Activated CD4-positive, CD25-positive, alpha-beta regulatory T cell treated with anti-CD3 and anti-CD28 coated beads, Interleukin-2, amount 50 U/mL, for 16 hours (primary cell): ENCODE results near the gene DTNB.
A peak's percentile ranks its signal among the peaks of the same experiment; 100 is the strongest.
"Not testable (repeated sequence)": the region's sequence is repeated elsewhere in the genome, so short reads cannot be mapped to it uniquely, and the experiment has no call there.

Experiments
- DNase-seq: peaks from one replicate; pipeline ENCODE4 v3.0.0-alpha.2; 2020; ENCODE audit warnings: low read depth, low spot score

The DTNB gene

GRCh38 chr2:25673300-25674076, at the start of gene DTNB:
TSS of gene DTNB (minus strand) at chr2:25673577. CDS start at chr2:25652660, 20,917 bp downstream.
- DNase-seq, result peak; percentile 51

- no peak for DNase-seq
Observed at GRCh38 chr2:25722224-25722623, 48.8 kb upstream of the DTNB start.

GRCh38 chr2:25720575-25720974, 47.2 kb upstream of the DTNB start:
- no peak for DNase-seq

DNA sequence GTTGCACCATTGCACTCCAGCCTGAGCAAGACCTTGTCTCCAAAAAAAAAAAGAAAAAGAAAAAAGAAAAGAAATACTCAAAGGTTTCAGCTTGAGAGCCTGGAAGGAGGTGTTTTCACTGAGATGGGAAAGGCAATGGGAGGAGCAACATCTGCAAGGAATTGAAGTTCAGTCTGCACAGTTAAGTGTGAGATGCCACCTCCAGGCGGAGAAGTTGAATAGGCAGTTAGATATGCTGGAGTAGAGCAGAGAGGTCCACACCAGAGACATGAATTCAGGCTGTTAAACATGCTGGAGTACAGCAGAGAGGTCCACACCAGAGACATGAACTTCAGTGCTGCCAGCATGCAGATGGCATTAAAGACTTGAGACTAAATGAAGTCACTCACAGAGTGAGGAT, 41.4 kb upstream of the DTNB start:
- DNase-seq, result no peak

GRCh38 chr2:25712455-25712854, 39.1 kb upstream of the DTNB start:
- DNase-seq, result no peak

DNA sequence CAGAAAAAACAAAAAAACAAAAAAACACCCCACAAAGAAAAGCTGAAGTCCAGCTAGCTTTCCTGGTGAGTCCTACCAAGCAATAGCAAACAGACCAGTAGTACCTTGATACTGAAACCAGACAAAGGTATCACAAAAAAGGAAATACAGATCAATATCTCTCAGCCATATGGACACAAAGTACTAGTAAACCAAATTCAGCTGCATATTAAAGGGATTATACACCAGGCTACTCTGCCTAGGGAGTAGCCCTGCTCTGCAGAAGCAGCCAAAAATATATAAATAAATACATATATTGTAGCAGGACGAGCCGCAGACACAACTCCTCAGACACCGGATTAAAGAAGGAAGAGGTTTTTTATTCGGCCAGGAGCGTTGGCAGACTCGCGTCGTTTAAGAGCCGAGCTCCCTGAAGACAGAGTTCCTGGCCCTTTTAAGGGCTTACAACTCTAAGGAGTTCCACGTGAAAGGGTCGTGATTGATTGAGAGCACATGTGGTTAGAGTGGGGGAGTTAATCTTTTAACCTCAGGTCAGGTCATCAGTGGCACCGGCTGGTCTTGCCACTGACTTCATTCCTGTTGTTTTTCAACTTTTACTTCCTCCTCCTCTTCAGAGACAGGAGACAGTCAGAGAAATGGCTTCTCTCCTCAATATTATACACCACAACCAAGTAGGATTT, 38.4 kb upstream of the DTNB start:
- DNase-seq, result no peak

DNA sequence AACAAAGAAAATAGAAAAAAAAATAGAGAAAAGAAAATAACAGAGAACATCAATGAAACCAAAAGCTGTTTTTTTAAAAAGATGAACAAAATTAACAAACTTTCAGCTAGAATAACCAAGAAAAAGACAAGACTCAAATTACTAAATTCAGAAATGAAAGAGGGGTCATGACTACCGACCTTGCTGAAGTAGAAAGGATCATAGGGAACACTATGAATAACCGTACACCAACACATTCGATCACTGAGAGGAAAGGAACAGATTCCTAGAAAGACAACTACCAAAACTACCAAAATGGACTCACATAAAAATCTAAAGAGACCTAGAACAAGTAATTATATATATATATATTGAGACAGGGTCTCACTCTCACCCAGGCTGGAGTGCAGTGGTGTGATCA, 37.4 kb upstream of the DTNB start:
- DNase-seq, result no peak

GRCh38 chr2:25709349-25709748, 36.0 kb upstream of the DTNB start:
- no peak for DNase-seq

DNA sequence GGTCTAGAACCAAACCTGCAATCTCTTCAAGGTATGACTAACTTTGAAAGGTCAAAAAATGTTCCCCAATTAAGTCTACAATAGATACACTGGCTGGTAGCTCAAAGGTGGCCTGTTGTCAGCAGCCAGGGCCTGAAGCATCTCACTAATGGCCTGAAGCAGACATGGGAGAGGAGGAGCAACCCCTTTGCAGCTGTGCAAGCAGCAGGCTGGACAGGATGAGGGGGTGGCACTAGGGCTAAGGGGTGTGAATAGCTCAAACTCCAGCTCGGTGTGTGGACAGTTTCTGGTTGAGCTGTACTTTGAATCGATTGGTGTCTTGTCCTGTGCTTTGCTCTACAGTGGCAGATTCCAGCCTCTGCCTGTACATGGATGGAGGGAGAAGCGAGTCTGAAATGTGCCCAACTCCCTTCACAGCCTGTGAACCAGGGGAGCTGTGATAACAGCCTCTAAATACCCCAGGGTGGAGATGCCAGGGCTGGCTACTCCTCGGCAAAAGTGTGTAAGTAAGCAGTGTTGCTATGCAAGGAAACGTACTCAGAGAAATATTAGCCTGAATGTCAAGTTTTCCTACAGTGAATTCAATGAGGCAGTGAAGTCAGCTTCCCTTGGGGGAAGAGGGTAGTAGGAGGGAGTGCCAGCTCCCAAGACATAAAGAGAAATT, 34.7 kb upstream of the DTNB start:
- no peak for DNase-seq

- not testable (repeated sequence) for DNase-seq
Observed at GRCh38 chr2:25705575-25705974, 32.2 kb upstream of the DTNB start.

GRCh38 chr2:25701801-25702200, 28.4 kb upstream of the DTNB start:
- no peak for DNase-seq

- no peak for DNase-seq
Observed at GRCh38 chr2:25700221-25700660, 26.9 kb upstream of the DTNB start.

DNA sequence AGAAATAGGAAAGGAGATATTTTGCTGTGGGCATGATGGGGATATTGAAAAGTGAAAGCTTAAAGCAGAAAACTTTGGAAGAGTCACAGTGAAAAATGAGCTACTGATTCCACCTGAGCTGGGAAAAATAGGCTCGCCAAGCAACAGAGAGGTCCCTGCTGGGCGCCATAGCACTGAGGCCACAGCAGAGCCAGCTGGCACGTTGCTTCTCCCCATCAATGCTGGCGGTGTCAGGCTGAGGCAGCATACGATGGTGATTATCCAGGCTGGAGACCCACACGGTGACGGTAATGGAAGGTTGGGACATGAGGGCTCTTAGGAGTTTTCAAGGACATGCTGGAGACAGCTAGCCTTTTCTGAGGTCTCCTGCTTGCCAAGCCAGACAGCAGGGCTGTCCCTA, 25.8 kb upstream of the DTNB start:
- DNase-seq, result no peak

GRCh38 chr2:25698752-25699151, 25.4 kb upstream of the DTNB start:
- no peak for DNase-seq

DNA sequence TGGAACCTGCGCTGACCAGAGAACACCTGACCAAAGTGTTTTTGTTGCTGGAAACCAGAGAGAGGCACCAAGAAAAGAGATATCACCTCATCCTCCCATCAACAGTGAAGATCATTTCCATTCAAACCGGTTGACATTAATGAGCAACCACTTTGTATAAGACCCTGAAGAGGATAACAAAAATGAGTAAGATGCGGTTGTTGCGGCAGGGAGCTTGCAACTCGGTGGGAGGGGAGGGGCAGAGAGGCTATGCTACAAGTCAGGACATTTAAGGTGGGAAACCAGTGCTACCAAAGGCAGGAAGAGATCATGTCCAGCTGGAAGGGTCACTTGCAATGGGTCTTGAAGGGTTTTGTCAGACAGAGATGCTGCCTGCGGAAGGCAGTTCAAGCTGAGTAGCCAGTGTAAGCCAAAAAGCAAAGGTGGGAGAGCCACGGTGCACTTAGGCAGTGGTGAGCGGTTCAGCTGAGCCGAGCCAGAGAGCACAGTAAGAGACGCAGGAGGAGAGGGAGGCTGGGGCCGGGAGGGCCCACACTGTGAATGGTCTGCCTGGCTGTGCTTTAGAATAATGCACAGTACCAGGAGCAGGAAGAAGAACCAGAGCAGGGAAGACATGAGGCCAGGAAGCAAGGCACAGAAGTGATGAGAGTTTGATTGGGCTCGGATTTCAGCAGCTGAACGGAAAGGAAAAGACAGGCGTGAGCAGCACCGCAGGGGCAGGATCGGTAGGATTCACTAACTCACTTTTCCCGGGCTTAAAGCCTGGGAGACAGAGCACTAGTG, 24.4 kb upstream of the DTNB start:
- no peak for DNase-seq

DNA sequence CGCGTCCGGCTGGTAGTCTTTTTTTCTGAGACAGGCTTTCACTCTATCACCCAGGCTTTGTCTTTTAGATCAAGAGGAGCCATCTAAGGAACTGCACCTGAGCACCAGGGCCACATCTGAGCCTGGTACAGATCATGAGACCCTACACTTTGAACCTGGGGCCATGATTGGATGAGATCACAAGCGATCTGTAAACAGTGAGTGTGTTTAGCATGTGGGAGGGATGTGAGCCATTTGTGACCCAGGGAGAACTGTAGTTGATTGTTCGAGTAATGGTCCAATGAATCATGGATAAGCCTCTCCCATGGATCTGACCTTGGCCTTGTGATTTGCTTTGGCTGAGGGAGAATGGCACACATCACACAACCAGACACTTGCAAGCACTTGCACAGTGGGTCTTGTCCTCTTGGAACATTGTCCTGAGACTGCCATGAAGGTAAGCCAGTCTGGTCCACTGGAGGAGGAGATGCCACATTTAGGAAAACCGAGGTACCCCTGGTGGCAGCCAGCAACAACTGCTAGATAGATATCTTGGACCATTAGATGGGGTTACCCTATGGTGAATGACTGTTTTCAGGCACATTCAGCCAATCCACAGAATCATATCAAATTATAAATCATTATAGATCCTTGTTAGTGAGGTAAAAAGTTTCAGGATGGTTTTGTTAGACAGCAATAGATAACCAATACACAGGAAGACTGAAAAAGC, 19.5 kb upstream of the DTNB start:
- no peak for DNase-seq

DNA sequence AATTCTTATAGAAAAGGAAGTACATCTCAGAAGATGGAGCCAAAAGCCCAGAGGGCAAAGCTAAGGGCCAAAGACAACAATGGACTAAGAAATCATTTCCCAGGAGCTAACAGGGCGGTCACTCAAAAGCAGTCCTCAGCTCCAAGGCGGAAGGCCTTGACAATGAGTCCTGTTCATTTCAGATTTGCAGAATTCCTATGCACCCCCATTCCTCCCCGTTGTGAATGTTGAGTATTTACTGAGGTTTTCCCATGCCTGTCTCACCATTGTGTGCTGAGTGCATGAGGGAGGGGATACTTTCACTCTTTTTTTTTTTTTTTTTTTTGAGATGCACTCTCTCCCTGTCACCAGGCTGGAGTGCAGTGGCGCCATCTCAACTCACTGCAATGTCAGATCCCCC, 18.8 kb upstream of the DTNB start:
- DNase-seq, result no peak

DNA sequence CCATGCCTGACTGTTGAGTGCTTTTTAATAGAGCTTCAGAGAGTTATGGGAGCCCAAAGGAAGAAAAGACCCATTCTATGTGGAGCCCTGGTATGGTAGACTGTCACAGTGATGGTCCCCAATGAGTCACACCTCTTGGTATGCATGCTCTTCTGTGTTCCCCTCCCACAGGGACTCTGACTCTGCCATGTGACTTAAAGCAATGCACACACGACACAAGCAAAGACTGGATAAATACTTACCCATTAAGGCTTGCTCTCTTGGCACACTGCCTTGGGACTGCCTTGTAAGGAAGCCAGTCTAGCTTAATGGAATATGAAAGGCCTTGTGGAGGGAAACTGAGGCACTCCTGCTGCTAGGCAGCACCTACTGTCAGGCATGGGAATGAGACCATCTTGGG, 16.7 kb upstream of the DTNB start:
- no peak for DNase-seq

DNA sequence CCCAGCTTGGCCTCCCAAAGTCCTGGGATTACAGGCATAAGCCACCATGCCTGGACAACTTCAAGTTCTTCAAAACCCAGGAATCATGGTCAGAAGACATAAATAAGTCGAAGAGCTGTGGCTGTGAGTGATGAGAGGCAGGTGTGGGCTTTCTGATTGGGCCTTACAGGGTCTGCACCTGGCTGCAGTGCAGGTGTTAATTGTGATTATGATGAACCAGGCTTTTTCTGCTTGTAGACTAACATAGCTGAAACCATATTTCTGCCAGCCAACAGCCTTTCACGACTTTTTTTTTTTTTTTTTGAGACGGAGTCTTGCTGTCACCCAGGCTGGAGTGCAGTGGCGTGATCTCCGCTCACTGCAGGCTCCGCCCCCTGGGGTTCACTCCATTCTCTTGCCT, 14.9 kb upstream of the DTNB start:
- no peak for DNase-seq

GRCh38 chr2:25685741-25686140, 12.4 kb upstream of the DTNB start:
- DNase-seq, result no peak
